ENCODE results near the gene TBC1D2. TPM values are rescaled to one million over a fixed set of nuclear protein-coding genes. Genes with fewer than 3 reads are reported as not detected.
A peak's percentile ranks its signal among the peaks of the same experiment; 100 is the strongest.
"Not testable (repeated sequence)": the region's sequence is repeated elsewhere in the genome, so short reads cannot be mapped to it uniquely, and the experiment has no call there.

The TBC1D2 gene
- total RNA-seq, 1 donor from 2014 or later, result 2.3 TPM

- intact Hi-C loops (cut with DNase I), result no loop called here
- DNase-seq (ENCODE audit: missing footprints) (no peak), ATAC-seq (no peak)
Measured at GRCh38 chr9:98182889-98183599, 72.4 kb downstream of the TBC1D2 start.

- DNase-seq (ENCODE audit: missing footprints) (no peak), ATAC-seq (no peak)
- intact Hi-C loops (cut with DNase I), result no loop called here
Measured at GRCh38 chr9:98182069-98182820, 73.2 kb downstream of the TBC1D2 start.

GRCh38 chr9:98181746-98182068 is 73.7 kb downstream of the TBC1D2 start:
- ATAC-seq (no peak), DNase-seq (ENCODE audit: missing footprints) (no peak)
- intact Hi-C loops (cut with DNase I), result no loop called here

GRCh38 chr9:98180996-98181395 is 74.5 kb downstream of the TBC1D2 start:
- no peak for DNase-seq (ENCODE audit: missing footprints)
- no peak for ATAC-seq
- intact Hi-C loops (cut with DNase I), result no loop called here

- intact Hi-C loops (cut with DNase I), result no loop called here
- no peak for ATAC-seq
- DNase-seq (ENCODE audit: missing footprints), result no peak
Measured at GRCh38 chr9:98178874-98179850, 76.3 kb downstream of the TBC1D2 start.

- ATAC-seq, result no peak
- DNase-seq (ENCODE audit: missing footprints), result no peak
- intact Hi-C loops (cut with DNase I), result no loop called here
Measured at GRCh38 chr9:98176391-98177259, 78.8 kb downstream of the TBC1D2 start.

GRCh38 chr9:98175762-98176161 is 79.7 kb downstream of the TBC1D2 start:
- DNase-seq (ENCODE audit: missing footprints), result no peak
- ATAC-seq, result no peak
- intact Hi-C loops (cut with DNase I), result no loop called here

GRCh38 chr9:98175028-98175569 is 80.3 kb downstream of the TBC1D2 start:
- intact Hi-C loops (cut with DNase I), result no loop called here

GRCh38 chr9:98174502-98174918 is 80.9 kb downstream of the TBC1D2 start:
- intact Hi-C loops (cut with DNase I); DNase-seq (ENCODE audit: missing footprints); ATAC-seq: not testable (repeated sequence)

More at GRCh38 chr9:98175028-98175569, 80.3 kb downstream of the TBC1D2 start:
- ATAC-seq, result no peak
- DNase-seq (ENCODE audit: missing footprints), result no peak

GRCh38 chr9:98173181-98173580 is 82.3 kb downstream of the TBC1D2 start:
- intact Hi-C loops (cut with DNase I), result no loop called here
- no peak for ATAC-seq
- no peak for DNase-seq (ENCODE audit: missing footprints)

GRCh38 chr9:98172604-98173003 is 82.8 kb downstream of the TBC1D2 start:
- DNase-seq (ENCODE audit: missing footprints) (no peak), ATAC-seq (no peak)
- intact Hi-C loops (cut with DNase I), result no loop called here

GRCh38 chr9:98171176-98171925 is 84.1 kb downstream of the TBC1D2 start:
- intact Hi-C loops (cut with DNase I), result no loop called here
- DNase-seq (ENCODE audit: missing footprints), result no peak
- peak; percentile 58 for ATAC-seq

- DNase-seq (ENCODE audit: missing footprints) (no peak), ATAC-seq (peak; percentile 83)
- intact Hi-C loops (cut with DNase I), result no loop called here
Measured at GRCh38 chr9:98168941-98169488, 86.4 kb downstream of the TBC1D2 start.

- no peak for DNase-seq (ENCODE audit: missing footprints)
- intact Hi-C loops (cut with DNase I), result no loop called here
- ATAC-seq, result no peak
Measured at GRCh38 chr9:98168153-98168780, 87.2 kb downstream of the TBC1D2 start.

- ATAC-seq, result no peak
- intact Hi-C loops (cut with DNase I), result no loop called here
- DNase-seq (ENCODE audit: missing footprints), result no peak
Measured at GRCh38 chr9:98164912-98165311, 90.5 kb downstream of the TBC1D2 start.

- ATAC-seq (no peak), DNase-seq (ENCODE audit: missing footprints) (no peak)
- intact Hi-C loops (cut with DNase I), result no loop called here
Measured at GRCh38 chr9:98162613-98163012, 92.8 kb downstream of the TBC1D2 start.

GRCh38 chr9:98161851-98162250 is 93.6 kb downstream of the TBC1D2 start:
- no peak for ATAC-seq
- no peak for DNase-seq (ENCODE audit: missing footprints)
- intact Hi-C loops (cut with DNase I), result no loop called here

Measured in Right ventricle myocardium inferior (tissue), 1 donor.